HEK293T (cell line): ENCODE measurements around the gene BCL6B.

Experiments used
- ARNT ChIP-seq: fragments of 450-650 bp; IDR thresholded peaks from 2 replicates; pipeline ENCODE4 v1.6.1; 2017; ENCODE audit warnings: mild to moderate bottlenecking
- BHLHE40 ChIP-seq: fragments of 450-650 bp; IDR thresholded peaks from 2 replicates; pipeline ENCODE4 v1.6.1; 2016; ENCODE audit warnings: mild to moderate bottlenecking, moderate library complexity, borderline replicate concordance
- ELF4 ChIP-seq: fragments of 450-650 bp; IDR thresholded peaks from 2 replicates; pipeline ENCODE4 v1.6.1; 2017; ENCODE audit warnings: antibody characterized with exemption
- FOXA1 ChIP-seq: fragments of 450-650 bp; IDR thresholded peaks from 2 replicates; pipeline ENCODE4 v1.6.1; 2016; ENCODE audit warnings: mild to moderate bottlenecking
- FOXK2 ChIP-seq: fragments of 450-650 bp; IDR thresholded peaks from 2 replicates; pipeline ENCODE4 v1.6.1; 2016; ENCODE audit warnings: mild to moderate bottlenecking
- FOXM1 ChIP-seq: fragments of 450-650 bp; IDR thresholded peaks from 2 replicates; pipeline ENCODE4 v1.6.1; 2017; ENCODE audit warnings: mild to moderate bottlenecking, borderline replicate concordance
- HDGF ChIP-seq: fragments of 450-650 bp; IDR thresholded peaks from 2 replicates; pipeline ENCODE4 v1.6.1; 2017; ENCODE audit warnings: antibody characterized with exemption, borderline replicate concordance
- LEF1 ChIP-seq: fragments of 450-650 bp; IDR thresholded peaks from 2 replicates; pipeline ENCODE4 v1.6.1; 2017; ENCODE audit warnings: mild to moderate bottlenecking, borderline replicate concordance
- NFRKB ChIP-seq: fragments of 450-650 bp; IDR thresholded peaks from 2 replicates; pipeline ENCODE4 v1.6.1; 2016; ENCODE audit warnings: mild to moderate bottlenecking, moderate library complexity
- SP1 ChIP-seq: fragments of 450-650 bp; IDR thresholded peaks from 2 replicates; pipeline ENCODE4 v1.6.1; 2017
- SUZ12 ChIP-seq: fragments of 450-650 bp; IDR thresholded peaks from 2 replicates; pipeline ENCODE4 v1.6.1; 2016; ENCODE audit warnings: mild to moderate bottlenecking
- TARDBP ChIP-seq: fragments of 450-650 bp; IDR thresholded peaks from 2 replicates; pipeline ENCODE4 v1.6.1; 2016
- ZNF384 ChIP-seq: fragments of 450-650 bp; IDR thresholded peaks from 2 replicates; pipeline ENCODE4 v1.6.1; 2016
- TF ChIP-seq, protein P1 (sequence below): fragments of 450-650 bp; IDR thresholded peaks from 2 replicates; pipeline ENCODE4 v1.6.1; 2016

DNA sequence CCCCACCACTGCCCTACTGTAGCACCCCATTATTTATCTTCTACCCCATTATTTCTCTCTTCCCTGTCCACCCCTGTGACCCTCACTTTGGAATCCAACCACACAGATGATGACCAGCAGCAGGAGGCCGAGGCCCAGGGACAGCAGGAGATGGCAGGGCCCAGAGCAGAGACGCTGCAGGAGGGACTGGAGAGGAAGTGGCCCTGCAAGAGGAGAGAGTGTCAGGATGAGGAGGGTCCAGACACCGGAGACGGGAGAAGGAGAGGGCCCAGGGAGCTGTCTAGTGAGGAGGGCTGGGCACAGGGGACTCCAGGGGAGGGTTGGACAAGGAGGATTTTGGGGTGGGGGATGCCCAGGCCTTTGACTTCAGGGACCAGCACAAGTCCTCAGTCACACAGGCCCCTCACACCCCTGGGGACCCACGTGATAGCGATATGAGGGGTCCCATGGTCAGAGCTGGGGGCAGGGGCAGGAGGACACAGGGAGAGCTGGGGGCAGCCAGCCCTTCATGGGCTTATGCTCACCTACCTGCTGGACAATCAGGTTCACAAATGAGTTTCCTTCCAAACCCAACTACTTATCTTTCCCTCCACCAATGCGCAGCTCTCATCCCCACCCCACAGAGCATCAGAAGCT, 55.2 kb downstream of the BCL6B start:
- no peak for TF ChIP-seq FOXM1
- no peak for TF ChIP-seq ELF4
- TF ChIP-seq ARNT, result no peak
- TF ChIP-seq SP1, result no peak
- no peak for TF ChIP-seq SUZ12
- TF ChIP-seq NFRKB, result no peak
- no peak for TF ChIP-seq TARDBP
- no peak for TF ChIP-seq FOXK2
- TF ChIP-seq BHLHE40, result no peak
- TF ChIP-seq, protein P1, sequence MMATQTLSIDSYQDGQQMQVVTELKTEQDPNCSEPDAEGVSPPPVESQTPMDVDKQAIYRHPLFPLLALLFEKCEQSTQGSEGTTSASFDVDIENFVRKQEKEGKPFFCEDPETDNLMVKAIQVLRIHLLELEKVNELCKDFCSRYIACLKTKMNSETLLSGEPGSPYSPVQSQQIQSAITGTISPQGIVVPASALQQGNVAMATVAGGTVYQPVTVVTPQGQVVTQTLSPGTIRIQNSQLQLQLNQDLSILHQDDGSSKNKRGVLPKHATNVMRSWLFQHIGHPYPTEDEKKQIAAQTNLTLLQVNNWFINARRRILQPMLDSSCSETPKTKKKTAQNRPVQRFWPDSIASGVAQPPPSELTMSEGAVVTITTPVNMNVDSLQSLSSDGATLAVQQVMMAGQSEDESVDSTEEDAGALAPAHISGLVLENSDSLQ, result no peak
- no peak for TF ChIP-seq HDGF
- no peak for TF ChIP-seq FOXA1
- TF ChIP-seq LEF1, result no peak
- TF ChIP-seq ZNF384, result no peak
